Measurements from ENCODE around the gene KCNT1. TPM values are rescaled to one million over a fixed set of nuclear protein-coding genes. Genes with fewer than 3 reads are reported as not detected.

The KCNT1 gene
- total RNA-seq, 1 donor from 2014 or later = 0.08 TPM

GRCh38 chr9:135817951-135818717 is 116.1 kb downstream of the KCNT1 start:
- DNase-seq (ENCODE audit: low read depth) = no peak

GRCh38 chr9:135818718-135819475 is 116.9 kb downstream of the KCNT1 start:
- DNase-seq (ENCODE audit: low read depth) = no peak

GRCh38 chr9:135819905-135820304 is 117.9 kb downstream of the KCNT1 start:
- DNase-seq (ENCODE audit: low read depth) = no peak

DNA sequence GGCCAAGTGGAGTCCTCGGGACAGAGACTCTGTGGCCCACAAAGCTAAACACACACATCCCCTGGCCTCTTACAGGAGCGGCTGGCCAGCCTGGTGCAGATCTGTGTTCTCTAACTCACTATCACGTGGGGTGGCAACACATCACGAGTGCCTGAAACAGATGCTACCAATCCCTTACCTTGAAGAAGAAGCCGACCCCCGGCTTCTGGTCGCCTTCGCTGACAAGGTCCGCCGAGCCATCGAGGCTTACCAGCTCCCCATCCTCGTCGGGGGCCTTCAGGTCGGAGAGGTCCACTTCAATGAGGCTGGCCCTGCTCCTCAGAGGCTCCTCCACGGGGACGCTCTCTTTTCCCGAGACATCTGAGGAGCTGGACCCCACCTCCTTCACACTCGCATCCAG is 118.7 kb downstream of the KCNT1 start:
- no peak for DNase-seq (ENCODE audit: low read depth)

- DNase-seq (ENCODE audit: low read depth) = no peak
Observed at GRCh38 chr9:135821116-135821515, 119.1 kb downstream of the KCNT1 start.

DNA sequence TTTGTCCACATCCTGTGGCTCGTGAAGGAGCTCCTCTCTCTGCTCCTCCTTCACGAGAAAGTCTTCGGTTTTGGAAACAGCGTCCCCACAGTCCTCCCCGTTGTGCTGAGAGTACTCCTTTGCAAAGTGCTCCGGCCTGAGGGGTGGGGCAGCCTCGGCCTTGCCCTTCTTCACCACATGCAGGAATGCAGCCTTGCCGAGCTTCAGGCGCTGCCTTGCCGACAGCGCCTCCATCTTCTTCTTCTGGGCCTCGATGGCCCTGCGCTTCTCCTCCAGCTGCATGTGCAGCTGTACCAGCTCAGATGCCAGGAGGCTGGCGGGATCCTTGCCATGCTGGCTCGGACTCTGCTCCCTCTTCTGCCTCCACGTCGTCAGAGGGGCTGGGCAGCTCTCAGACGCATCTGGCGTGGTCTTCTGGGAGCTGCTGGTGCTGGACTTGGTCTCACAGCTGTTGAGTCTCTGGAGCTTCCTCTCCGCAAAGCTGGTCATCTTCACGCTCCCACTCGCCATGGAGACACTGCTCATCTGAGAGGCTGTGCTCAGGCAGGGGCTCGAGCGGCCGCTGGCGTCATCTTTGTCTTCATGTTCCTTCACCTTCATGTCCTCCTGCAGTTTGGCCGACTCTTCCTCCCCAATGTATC is 119.9 kb downstream of the KCNT1 start:
- no peak for DNase-seq (ENCODE audit: low read depth)

GRCh38 chr9:135822374-135822755 is 120.4 kb downstream of the KCNT1 start:
- no peak for DNase-seq (ENCODE audit: low read depth)

- DNase-seq (ENCODE audit: low read depth) = no peak
Observed at GRCh38 chr9:135823036-135823435, 121.1 kb downstream of the KCNT1 start.

- no peak for DNase-seq (ENCODE audit: low read depth)
Observed at GRCh38 chr9:135825435-135826187, 123.6 kb downstream of the KCNT1 start.

GRCh38 chr9:135826188-135826545 is 124.2 kb downstream of the KCNT1 start:
- DNase-seq (ENCODE audit: low read depth) = no peak

GRCh38 chr9:135827301-135827700 is 125.3 kb downstream of the KCNT1 start:
- DNase-seq (ENCODE audit: low read depth) = no peak

DNA sequence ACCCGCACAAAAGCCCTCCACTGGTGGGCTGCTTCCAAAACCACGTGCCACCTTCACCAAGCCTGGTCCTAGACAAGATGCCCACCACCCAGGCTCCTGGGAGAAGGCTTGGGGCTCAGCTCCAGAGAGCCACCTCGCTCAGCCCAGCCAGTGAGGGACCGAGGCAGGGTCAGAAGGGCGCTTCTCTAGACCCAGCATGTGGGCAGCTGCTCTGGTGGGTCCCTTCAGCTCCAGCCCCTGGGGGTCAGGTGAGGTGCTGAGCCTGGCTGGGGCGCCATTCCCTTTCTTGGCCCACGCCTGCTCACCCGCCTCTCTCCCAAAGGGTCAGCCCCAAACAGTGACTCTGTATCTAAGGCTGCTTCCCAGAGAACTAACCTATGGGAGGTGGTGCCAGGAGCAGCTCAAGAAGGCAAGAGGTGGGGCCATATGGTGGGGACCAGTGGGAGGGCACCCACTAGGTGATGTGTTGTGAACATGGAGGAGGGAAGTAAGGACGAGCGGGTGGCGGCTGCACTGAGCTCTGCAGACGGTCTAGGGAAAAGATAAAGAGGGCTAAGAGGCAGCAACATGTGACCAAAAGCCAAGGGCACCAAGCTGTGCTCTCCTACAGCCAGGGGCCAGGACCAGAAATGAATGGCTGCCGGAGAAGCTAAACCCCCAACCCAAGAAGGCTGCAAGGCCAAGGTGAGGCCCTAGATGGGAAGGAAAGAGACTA is 126.0 kb downstream of the KCNT1 start:
- no peak for DNase-seq (ENCODE audit: low read depth)

- no peak for DNase-seq (ENCODE audit: low read depth)
Observed at GRCh38 chr9:135828656-135829055, 126.7 kb downstream of the KCNT1 start.

DNA sequence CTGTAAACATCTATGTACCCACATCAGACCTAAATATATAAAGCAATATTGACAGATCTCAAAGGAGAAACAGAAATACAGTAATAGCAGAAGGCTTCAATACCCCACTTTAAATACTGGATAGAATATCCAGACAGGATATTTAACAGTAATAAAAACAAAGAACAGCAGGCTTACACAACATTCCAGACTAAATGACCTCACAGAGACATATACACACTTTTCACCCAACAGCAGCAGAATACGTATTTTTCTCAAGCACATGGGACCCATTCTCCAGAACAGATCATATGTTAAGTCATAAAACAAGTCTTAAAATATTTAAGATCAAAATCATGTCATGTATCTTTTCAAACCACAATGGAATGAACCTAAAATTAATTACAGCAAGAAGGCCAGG is 128.5 kb downstream of the KCNT1 start:
- no peak for DNase-seq (ENCODE audit: low read depth)

DNA sequence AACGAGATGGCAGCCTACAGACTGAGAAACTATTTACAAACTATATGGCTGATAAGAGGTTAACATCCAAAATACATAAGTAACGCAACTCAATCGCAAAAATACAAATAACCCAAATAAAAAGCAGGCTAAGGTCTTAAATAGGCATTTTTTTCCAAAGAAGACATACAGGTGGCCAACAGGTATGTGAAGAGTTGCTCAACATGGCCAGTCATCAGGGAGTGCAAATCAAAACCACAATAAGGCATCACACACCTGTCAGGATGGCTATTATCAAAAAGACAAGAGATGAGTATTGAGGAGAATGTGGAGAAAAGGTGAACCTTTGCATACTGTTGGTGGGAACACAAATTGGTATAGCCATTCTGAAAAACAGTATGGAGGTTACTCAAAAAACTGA is 131.9 kb downstream of the KCNT1 start:
- no peak for DNase-seq (ENCODE audit: low read depth)

- no peak for DNase-seq (ENCODE audit: low read depth)
Observed at GRCh38 chr9:135835131-135835530, 133.1 kb downstream of the KCNT1 start.

GRCh38 chr9:135839516-135839915 is 137.5 kb downstream of the KCNT1 start:
- no peak for DNase-seq (ENCODE audit: low read depth)

DNA sequence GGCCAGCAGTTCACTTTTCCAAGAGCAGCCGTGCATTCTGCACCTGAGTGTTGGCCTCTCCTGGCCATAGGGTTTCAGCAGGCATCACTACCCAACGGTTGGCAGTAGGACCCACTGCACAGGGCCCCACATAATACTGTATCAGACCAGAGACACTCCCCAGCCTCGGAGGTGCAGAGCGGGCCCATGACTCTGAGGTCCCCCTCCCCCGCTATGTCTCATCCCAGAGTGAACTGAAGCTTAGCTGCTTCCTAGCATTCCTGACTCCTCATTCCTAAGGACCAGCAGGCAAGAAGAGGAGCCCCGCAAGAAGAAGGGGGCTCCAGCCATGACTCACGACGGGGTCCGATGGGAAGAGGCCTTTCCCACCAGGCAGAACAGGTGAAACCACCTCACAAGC is 138.1 kb downstream of the KCNT1 start:
- no peak for DNase-seq (ENCODE audit: low read depth)

DNA sequence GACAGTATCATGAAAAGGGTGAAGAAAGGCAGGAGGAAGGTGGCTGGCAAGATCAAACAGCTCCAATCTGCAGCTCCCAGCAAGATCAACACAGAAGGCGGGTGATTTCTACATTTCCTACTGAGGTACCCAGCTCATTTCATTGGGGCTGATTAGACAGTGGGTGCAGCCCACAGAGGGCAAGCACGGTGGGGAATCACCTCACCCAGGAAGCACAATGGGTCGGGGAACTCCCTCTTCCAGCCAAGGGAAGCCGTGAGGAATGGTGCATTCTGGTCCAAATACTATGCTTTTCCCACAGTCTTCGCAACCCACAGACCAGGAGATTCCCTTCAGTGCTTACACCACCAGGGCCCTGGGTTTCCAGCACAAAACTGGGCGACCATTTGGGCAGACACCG is 138.6 kb downstream of the KCNT1 start:
- no peak for DNase-seq (ENCODE audit: low read depth)
